HCT116 (cell line): ENCODE data around the gene CCDC9. TPM values are rescaled to one million over a fixed set of nuclear protein-coding genes. Genes with fewer than 3 reads are reported as not detected.

ENCODE experiments used
- ATAC-seq: fragments of 200-7000 bp; cut with Tn5 transposase; 2 replicates; pipeline ENCODE4 v1.9.1; 2020; ENCODE audit warnings: mild to moderate bottlenecking, moderate library complexity
- BruUV-seq: library from RNA; stranded (reverse); fragments of 400-500 nt; replicated peaks from 2 replicates; lab custom pipeline; 2021; lab: Mats Ljungman, UMichigan
- CTCF ChIA-PET: fragments of 300-600 bp; sonication (Branson Sonifier 250); formaldehyde crosslinking; loops from one replicate; lab custom pipeline; 2021; ENCODE audit warnings: antibody characterized with exemption; lab: Charles Lee
- POLR2A ChIA-PET: fragments of 300-600, 350-600 bp; sonication (Branson Sonifier 250); formaldehyde crosslinking; loops from one replicate; lab custom pipeline; 2021; ENCODE audit warnings: antibody characterized with exemption; lab: Charles Lee
- RAD21 ChIA-PET, 2 experiments: fragments of 300-600 bp; sonication (Branson Sonifier 250); formaldehyde crosslinking; loops; one replicate each; lab custom pipeline; 2023; ENCODE audit warnings: low total read pairs in 2 of 2; ENCODE audit not compliant: uncharacterized antibody in 2 of 2, unreplicated experiment in 2 of 2, low non-redundant PET in 1 of 2; lab: Charles Lee
- DNase-seq: peaks from one replicate; pipeline ENCODE4 v3.0.0-alpha.2; 2010; ENCODE audit warnings: low read depth, low spot score
- H2AFZ ChIP-seq: fragments of 200-600 bp; shearing (Covaris generic), sonication (generic); 2 replicates; pipeline ENCODE4 v1.6.1; 2017; ENCODE audit warnings: low read depth, mixed run types, mixed read lengths, antibody characterized with exemption, low read length; ENCODE audit not compliant: poor library complexity, severe bottlenecking
- H3K27ac ChIP-seq: 2 replicates; pipeline ENCODE4 v1.5.1; 2012; ENCODE audit warnings: low read depth, low read length
- H3K27me3 ChIP-seq: fragments of 200-600 bp; sonication (generic); 2 replicates; pipeline ENCODE4 v1.6.1; 2016; ENCODE audit warnings: mixed run types, low read length, mixed read lengths; ENCODE audit not compliant: insufficient read depth
- H3K36me3 ChIP-seq, 2 experiments: fragments of 200-500 bp in 1 of 2; fragments of 200-600 bp in 1 of 2; sonication (Bioruptor generic) in 1 of 2; sonication (generic) in 1 of 2; 2 replicates each; pipeline versions ENCODE4 v1.5.1 to v1.6.1; 2014 to 2016; ENCODE audit warnings: low read length in 2 of 2, inconsistent platforms in 1 of 2, mixed read lengths in 1 of 2, mixed run types in 1 of 2; ENCODE audit not compliant: insufficient read depth in 2 of 2, control insufficient read depth in 1 of 2
- H3K4me1 ChIP-seq, 2 experiments: fragments of 200-600 bp in 1 of 2; sonication (generic) in 1 of 2; 2 replicates each; pipeline versions ENCODE4 v1.5.1 to v1.6.1; 2012 to 2017; ENCODE audit warnings: low read length in 2 of 2, inconsistent platforms in 1 of 2, mild to moderate bottlenecking in 1 of 2, mixed read lengths in 1 of 2, mixed run types in 1 of 2, moderate library complexity in 1 of 2; ENCODE audit not compliant: insufficient read depth in 2 of 2, control insufficient read depth in 1 of 2
- H3K4me2 ChIP-seq: fragments of 200-600 bp; sonication (generic); 2 replicates; pipeline ENCODE4 v1.6.1; 2017; ENCODE audit warnings: mixed run types, low read length, mixed read lengths
- H3K4me3 ChIP-seq, 2 experiments: fragments of 200-600 bp in 1 of 2; sonication (generic) in 1 of 2; replicated peaks in 1 of 2; 2 replicates each; pipeline ENCODE4 v1.5.1; 2011 to 2016; ENCODE audit warnings: low read length in 2 of 2, control low read depth in 1 of 2, low read depth in 1 of 2, mild to moderate bottlenecking in 1 of 2, mixed read lengths in 1 of 2, mixed run types in 1 of 2
- H3K79me2 ChIP-seq: fragments of 200-600 bp; sonication (generic); 2 replicates; pipeline ENCODE4 v1.6.1; 2017; ENCODE audit warnings: mild to moderate bottlenecking, mixed run types, low read length, moderate library complexity, mixed read lengths; ENCODE audit not compliant: insufficient read depth
- H3K9ac ChIP-seq: fragments of 200-600 bp; sonication (generic); 2 replicates; pipeline ENCODE4 v1.6.1; 2016; ENCODE audit warnings: low read length, mixed read lengths
- H3K9me2 ChIP-seq: fragments of 200-600 bp; sonication (generic), shearing (Covaris generic); 2 replicates; pipeline ENCODE4 v1.6.1; 2017; ENCODE audit warnings: mixed run types, mild to moderate bottlenecking, moderate library complexity; ENCODE audit not compliant: insufficient read depth
- H3K9me3 ChIP-seq, 2 experiments: fragments of 200-500 bp in 1 of 2; fragments of 200-600 bp in 1 of 2; sonication (Bioruptor generic) in 1 of 2; sonication (generic) in 1 of 2; 2 replicates each; pipeline ENCODE4 v1.6.1; 2014 to 2017; ENCODE audit warnings: low read length in 2 of 2, mixed read lengths in 2 of 2, inconsistent platforms in 1 of 2, low read depth in 1 of 2, mild to moderate bottlenecking in 1 of 2, mixed run types in 1 of 2, moderate library complexity in 1 of 2; ENCODE audit not compliant: control insufficient read depth in 1 of 2, insufficient read depth in 1 of 2
- H4K20me1 ChIP-seq: fragments of 200-600 bp; sonication (generic), shearing (Covaris generic); 2 replicates; pipeline ENCODE4 v1.6.1; 2017; ENCODE audit warnings: mixed run types, mild to moderate bottlenecking, moderate library complexity; ENCODE audit not compliant: insufficient read depth
- CBX3 ChIP-seq: IDR thresholded peaks from 2 replicates; pipeline ENCODE4 v1.6.1; 2012; ENCODE audit warnings: low read depth
- EGR1 ChIP-seq: IDR thresholded peaks from 2 replicates; pipeline ENCODE4 v1.6.1; 2012; ENCODE audit warnings: low read depth
- JUND ChIP-seq: IDR thresholded peaks from 2 replicates; pipeline ENCODE4 v1.6.1; 2012
- POLR2AphosphoS5 ChIP-seq: IDR thresholded peaks from 2 replicates; pipeline ENCODE4 v1.6.1; 2011; ENCODE audit warnings: mild to moderate bottlenecking, low read depth, low read length, moderate library complexity
- RAD21 ChIP-seq: IDR thresholded peaks from 2 replicates; pipeline ENCODE4 v1.6.1; 2012; ENCODE audit warnings: low read depth, mild to moderate bottlenecking
- TCF7L2 ChIP-seq: IDR thresholded peaks from 2 replicates; pipeline ENCODE4 v1.7.0; 2011; ENCODE audit warnings: borderline replicate concordance, inconsistent platforms; ENCODE audit not compliant: insufficient read depth, insufficient read length; ENCODE audit errors: extremely low read depth
- intact Hi-C: fragments of 100-400 bp; cut with micrococcal nuclease; formaldehyde crosslinking; loops from 2 replicates; pipeline ENCODE4 v1.10.0; 2022
- total RNA-seq: library from RNA; stranded (reverse); gene quantifications from one replicate; pipeline ENCODE4 v1.2.1, GENCODE V29; 2021; ENCODE audit not compliant: unreplicated experiment
- TF ChIP-seq, protein P1 (sequence below): IDR thresholded peaks from 2 replicates; pipeline ENCODE4 v1.6.1; 2012
- TF ChIP-seq, protein P2 (sequence below), 3 experiments: fragments of 200-600 bp in 1 of 3; sonication (generic) in 1 of 3; IDR thresholded peaks in 2 of 3; conservative IDR thresholded peaks in 1 of 3; 2 replicates each; pipeline ENCODE4 v1.5.1; 2012 to 2017; ENCODE audit warnings: low read depth in 2 of 3, low read length in 2 of 3, antibody characterized with exemption in 1 of 3, borderline replicate concordance in 1 of 3, control low read depth in 1 of 3, mild to moderate bottlenecking in 1 of 3, mixed read lengths in 1 of 3, mixed run types in 1 of 3, moderate library complexity in 1 of 3; ENCODE audit not compliant: insufficient read depth in 1 of 3

CCDC9 gene
- total RNA-seq, 1 experiment from 2014 or later, result 40.6 TPM

DNA sequence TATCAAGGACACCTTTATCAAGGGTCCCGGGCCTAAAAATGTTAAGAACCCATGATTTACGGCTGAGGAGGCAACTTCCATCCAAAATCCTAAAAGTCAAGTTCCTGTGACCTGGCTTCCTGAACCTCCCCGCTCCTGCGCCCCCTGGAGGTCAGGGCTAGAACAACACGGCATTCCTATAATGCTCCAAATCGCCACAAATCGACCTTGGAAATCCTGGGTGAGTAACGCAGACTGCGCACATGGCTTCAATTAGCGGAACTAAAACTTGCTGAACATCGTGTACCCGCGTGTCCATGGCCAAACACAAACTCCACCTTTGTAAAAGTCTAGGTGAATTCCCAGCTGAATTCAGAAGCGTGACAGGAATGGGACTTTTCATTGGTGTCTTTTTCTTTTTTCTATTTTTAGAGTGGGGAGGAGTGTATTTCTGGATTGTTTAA lies 49.0 kb downstream of the CCDC9 start:
- H4K20me1 ChIP-seq, result no peaks in the 10 kb centered on the region
- no peak overlapping the region for H3K4me3 ChIP-seq
- ATAC-seq (peak; percentile 86), DNase-seq (peak; percentile 61)
- H3K4me2 ChIP-seq, result peak overlapping the region; percentile 56
- BruUV-seq, result TSS peak; percentile 45
- H2AFZ ChIP-seq, result peak overlapping the region; percentile 55
- ChIA-PET CTCF (interaction anchor here (0.7 to 1.5 kb wide), 6 partner anchors 10 to 123 kb away, joined by 3 to 6 read pairs (median 3); partner anchors contain the start of genes DHX34 and INAFM1), POLR2A (no interaction called here), RAD21 (no interaction called here)
- intact Hi-C loops, result no loop called here
- no peaks in the 10 kb centered on the region for H3K36me3 ChIP-seq
- TF ChIP-seq JUND (no peak), EGR1 (no peak), RAD21 (peak; percentile 60), CBX3 (peak; percentile 19; the same call in 1 of the 2 replicates), POLR2AphosphoS5 (no peak)
- TF ChIP-seq, protein P1, sequence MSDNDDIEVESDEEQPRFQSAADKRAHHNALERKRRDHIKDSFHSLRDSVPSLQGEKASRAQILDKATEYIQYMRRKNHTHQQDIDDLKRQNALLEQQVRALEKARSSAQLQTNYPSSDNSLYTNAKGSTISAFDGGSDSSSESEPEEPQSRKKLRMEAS, result peak; percentile 84
- TF ChIP-seq, protein P2, sequence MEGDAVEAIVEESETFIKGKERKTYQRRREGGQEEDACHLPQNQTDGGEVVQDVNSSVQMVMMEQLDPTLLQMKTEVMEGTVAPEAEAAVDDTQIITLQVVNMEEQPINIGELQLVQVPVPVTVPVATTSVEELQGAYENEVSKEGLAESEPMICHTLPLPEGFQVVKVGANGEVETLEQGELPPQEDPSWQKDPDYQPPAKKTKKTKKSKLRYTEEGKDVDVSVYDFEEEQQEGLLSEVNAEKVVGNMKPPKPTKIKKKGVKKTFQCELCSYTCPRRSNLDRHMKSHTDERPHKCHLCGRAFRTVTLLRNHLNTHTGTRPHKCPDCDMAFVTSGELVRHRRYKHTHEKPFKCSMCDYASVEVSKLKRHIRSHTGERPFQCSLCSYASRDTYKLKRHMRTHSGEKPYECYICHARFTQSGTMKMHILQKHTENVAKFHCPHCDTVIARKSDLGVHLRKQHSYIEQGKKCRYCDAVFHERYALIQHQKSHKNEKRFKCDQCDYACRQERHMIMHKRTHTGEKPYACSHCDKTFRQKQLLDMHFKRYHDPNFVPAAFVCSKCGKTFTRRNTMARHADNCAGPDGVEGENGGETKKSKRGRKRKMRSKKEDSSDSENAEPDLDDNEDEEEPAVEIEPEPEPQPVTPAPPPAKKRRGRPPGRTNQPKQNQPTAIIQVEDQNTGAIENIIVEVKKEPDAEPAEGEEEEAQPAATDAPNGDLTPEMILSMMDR (IDR thresholded peaks at IDR 0.05 in 2 of 3, conservative IDR thresholded peaks at IDR 0.05 in 1 of 3; ENCODE audit: borderline replicate concordance in 1 of 3, insufficient read depth in 1 of 3, low read depth in 2 of 3, low read length in 2 of 3), result peak; percentile 79 to 98 (median 98)
- H3K9me3 ChIP-seq, result no peaks in the 10 kb centered on the region
- H3K27me3 ChIP-seq, result no peaks in the 10 kb centered on the region
- H3K9ac ChIP-seq, result peak overlapping the region; percentile 37
- H3K27ac ChIP-seq, result no peak overlapping the region
- peaks cover 8 to 31% of the 10 kb centered on the region in 2 experiments; a peak in 3 of 4 replicates for H3K4me1 ChIP-seq
- H3K9me2 ChIP-seq, result no peaks in the 10 kb centered on the region
- H3K79me2 ChIP-seq, result no peaks in the 10 kb centered on the region

DNA sequence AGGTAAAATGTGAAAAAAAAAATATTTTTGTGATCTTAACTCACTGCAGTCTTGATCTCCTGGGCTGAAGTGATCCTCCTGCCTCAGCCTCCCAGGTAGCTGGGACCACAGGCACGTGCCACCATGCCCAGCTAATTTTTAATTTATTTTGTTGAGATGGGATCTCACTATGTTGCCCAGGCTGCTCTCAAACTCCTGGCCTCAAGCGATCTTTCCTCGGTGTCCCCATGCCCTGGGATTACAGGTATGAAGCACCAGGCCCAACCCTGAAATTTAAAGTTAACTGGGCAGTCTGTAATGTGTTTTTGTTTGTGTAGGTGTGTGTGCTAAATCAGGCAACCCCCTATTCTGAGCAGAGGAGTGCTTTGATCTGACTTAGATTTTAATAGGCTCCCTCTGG lies 50.0 kb downstream of the CCDC9 start:
- no peak for DNase-seq
- H2AFZ ChIP-seq, result no peak overlapping the region
- H3K79me2 ChIP-seq, result no peaks in the 10 kb centered on the region
- H3K9me3 ChIP-seq, result no peaks in the 10 kb centered on the region
- H3K4me3 ChIP-seq, result no peak overlapping the region
- ChIA-PET RAD21 (no interaction called here), CTCF (interaction anchor here (0.6 to 1.5 kb wide), 2 partner anchors 33 to 43 kb away, joined by 3 to 4 read pairs; partner anchors contain the start of gene DHX34), POLR2A (no interaction called here)
- H3K9ac ChIP-seq, result no peak overlapping the region
- BruUV-seq, result no TSS peak
- no peak overlapping the region for H3K27ac ChIP-seq
- peaks cover 8 to 31% of the 10 kb centered on the region in 2 experiments; a peak in 3 of 4 replicates for H3K4me1 ChIP-seq
- H3K27me3 ChIP-seq, result no peaks in the 10 kb centered on the region
- intact Hi-C loops, result no loop called here
- H3K36me3 ChIP-seq, result no peaks in the 10 kb centered on the region
- ATAC-seq, result no peak
- no peak overlapping the region for H3K4me2 ChIP-seq
- TF ChIP-seq TCF7L2, result no peak
- no peaks in the 10 kb centered on the region for H3K9me2 ChIP-seq
- H4K20me1 ChIP-seq, result no peaks in the 10 kb centered on the region
